ENCODE data around the gene CDYL. TPM values are rescaled to one million over a fixed set of nuclear protein-coding genes. Genes with fewer than 3 reads are reported as not detected.
A peak's percentile ranks its signal among the peaks of the same experiment; 100 is the strongest.

The CDYL gene
- total and polyA plus RNA-seq, 7 donors, result 14.2 to 82.8 (median 37.9) TPM

GRCh38 chr6:4973415-4973814 is 197.2 kb downstream of the CDYL start:
- intact Hi-C loops (cut with DNase I), result loop anchor here (5.0 kb wide), 1 partner anchor 54 kb away; no protein-coding TSS in a partner anchor
- Histone ChIP-seq H3K4me1 (peaks cover 0 to 41% (median 21%) of the 10 kb centered on the region in 4 donors), H3K4me3 (no peak overlapping the region), H3K9me3 (no peaks in the 10 kb centered on the region), H3K27ac (peak overlapping the region in 3 of 4 donors; percentile 72 to 77 (median 76)), H3K36me3 (no peaks in the 10 kb centered on the region), H3K27me3 (no peaks in the 10 kb centered on the region)
- 91 to 94% methylated on average over 13 of the region's 13 CpGs for WGBS, 2 donors
- TF ChIP-seq EP300 (IDR thresholded peaks at IDR 0.05) (no peak), CTCF (IDR thresholded peaks at IDR 0.05) (no peak), POLR2A (IDR thresholded peaks at IDR 0.05) (no peak), POLR2AphosphoS5 (IDR thresholded peaks at IDR 0.05) (no peak)
- DNase-seq, result no peak

- TF ChIP-seq EP300 (IDR thresholded peaks at IDR 0.05) (no peak), POLR2AphosphoS5 (IDR thresholded peaks at IDR 0.05) (peak in 2 of 4 donors; percentile 15 to 17)
- Histone ChIP-seq H3K4me1 (peaks cover 0 to 41% (median 21%) of the 10 kb centered on the region in 4 donors), H3K9me3 (peaks cover 0 to 6% (median 0%) of the 10 kb centered on the region in 4 donors), H3K27me3 (no peaks in the 10 kb centered on the region), H3K4me3 (no peak overlapping the region), H3K36me3 (no peaks in the 10 kb centered on the region), H3K27ac (peak overlapping the region; percentile 38 to 77 (median 74))
- peak; percentile 74 for DNase-seq
- intact Hi-C loops (cut with DNase I), result loop anchor here (5.0 kb wide), 1 partner anchor 53 kb away; no protein-coding TSS in a partner anchor
- 58 to 66% methylated on average over 14 of the region's 14 CpGs for WGBS, 2 donors
Measured at GRCh38 chr6:4973982-4974745, 198.0 kb downstream of the CDYL start.

- 80 to 86% methylated on average over 8 of the region's 8 CpGs for WGBS, 2 donors
- H3K4me3 ChIP-seq, result no peak overlapping the region
- no peak for DNase-seq
- intact Hi-C loops (cut with DNase I), result loop anchor here (5.0 kb wide), 1 partner anchor 52 kb away; no protein-coding TSS in a partner anchor
- H3K9me3 ChIP-seq, result peaks cover 0 to 8% (median 3%) of the 10 kb centered on the region in 4 donors
- no peaks in the 10 kb centered on the region for H3K27me3 ChIP-seq
- peak overlapping the region in 3 of 4 donors; percentile 72 to 77 (median 76) for H3K27ac ChIP-seq
- peaks cover 0 to 39% (median 21%) of the 10 kb centered on the region in 4 donors for H3K4me1 ChIP-seq
- TF ChIP-seq EP300 (IDR thresholded peaks at IDR 0.05) (no peak), POLR2AphosphoS5 (IDR thresholded peaks at IDR 0.05) (no peak), CTCF (IDR thresholded peaks at IDR 0.05) (no peak), POLR2A (IDR thresholded peaks at IDR 0.05) (no peak)
- H3K36me3 ChIP-seq, result no peaks in the 10 kb centered on the region
Measured at GRCh38 chr6:4974962-4975361, 198.8 kb downstream of the CDYL start.

DNA sequence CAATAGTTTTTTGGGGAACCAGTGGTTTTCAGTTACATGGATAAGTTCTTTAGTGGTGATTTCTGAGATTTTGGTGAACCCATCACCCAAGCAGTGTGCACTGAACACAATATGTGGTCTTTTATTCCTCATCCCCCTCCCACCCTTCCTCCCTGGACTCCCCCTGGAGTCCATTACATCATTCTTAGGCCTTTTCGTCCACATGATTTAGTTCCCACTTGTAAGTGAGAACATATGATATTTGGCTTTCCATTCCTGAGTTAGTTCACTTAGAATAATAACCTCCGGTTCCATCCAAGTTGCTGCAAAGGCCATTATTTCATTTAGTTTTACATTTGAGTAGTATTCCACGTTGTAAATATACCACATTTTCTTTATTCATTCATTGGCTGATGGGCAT is 199.3 kb downstream of the CDYL start:
- no peak for DNase-seq

DNA sequence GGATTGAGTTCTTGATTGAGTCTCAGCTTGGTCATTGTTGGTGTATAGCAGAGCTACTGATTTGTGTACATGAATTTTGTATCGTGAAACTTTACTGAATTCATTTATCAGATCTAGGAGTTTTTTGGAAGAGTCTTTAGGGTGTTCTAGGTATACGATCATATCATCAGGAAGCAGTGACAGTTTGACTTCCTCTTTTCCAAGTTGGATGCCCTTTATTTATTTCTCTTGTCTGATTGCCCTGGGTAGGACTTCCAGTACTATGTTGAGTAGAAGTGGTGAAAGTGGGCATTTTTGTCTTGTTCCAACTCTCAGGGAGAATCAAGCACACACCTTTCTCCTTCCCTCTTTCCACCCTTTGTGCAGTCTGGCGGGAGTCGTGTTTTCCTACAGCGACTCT is 201.3 kb downstream of the CDYL start:
- Histone ChIP-seq H3K36me3 (no peaks in the 10 kb centered on the region), H3K27ac (no peak overlapping the region), H3K9me3 (peaks cover 0 to 8% (median 3%) of the 10 kb centered on the region in 4 donors), H3K27me3 (no peaks in the 10 kb centered on the region), H3K4me1 (peaks cover 0 to 21% (median 14%) of the 10 kb centered on the region in 4 donors), H3K4me3 (no peak overlapping the region)
- intact Hi-C loops (cut with DNase I), result no loop called here
- TF ChIP-seq POLR2A (IDR thresholded peaks at IDR 0.05) (no peak), EP300 (IDR thresholded peaks at IDR 0.05) (no peak), CTCF (IDR thresholded peaks at IDR 0.05) (no peak), POLR2AphosphoS5 (IDR thresholded peaks at IDR 0.05) (no peak)
- no peak for DNase-seq
- 65 to 75% methylated on average over 5 of the region's 5 CpGs for WGBS, 2 donors

More for the DNA sequence above, 199.3 kb downstream of the CDYL start:
- peak overlapping the region in 2 of 4 donors; percentile 72 to 77 for H3K27ac ChIP-seq
- 79 to 83% methylated on average over 3 of the region's 3 CpGs for WGBS, 2 donors
- peaks cover 0 to 34% (median 19%) of the 10 kb centered on the region in 4 donors for H3K4me1 ChIP-seq
- H3K9me3 ChIP-seq, result peaks cover 0 to 8% (median 3%) of the 10 kb centered on the region in 4 donors
- no peaks in the 10 kb centered on the region for H3K36me3 ChIP-seq
- H3K4me3 ChIP-seq, result no peak overlapping the region
- no peaks in the 10 kb centered on the region for H3K27me3 ChIP-seq
- TF ChIP-seq POLR2AphosphoS5 (IDR thresholded peaks at IDR 0.05) (no peak), EP300 (IDR thresholded peaks at IDR 0.05) (no peak)
- intact Hi-C loops (cut with DNase I), result no loop called here
